ENCODE results near the gene NMNAT3.

NMNAT3 gene

GRCh38 chr3:139710212-139710611 lies 32.4 kb upstream of the NMNAT3 start:
- H3K4me3 ChIP-seq (ENCODE audit: control insufficient read depth, low read depth, low read length), result no peak overlapping the region
- TF ChIP-seq CTCF (conservative IDR thresholded peaks at IDR 0.05; ENCODE audit: control insufficient read depth, insufficient read depth, low read depth, low read length), result no peak
- DNase-seq (ENCODE audit: low read depth), result no peak

DNA sequence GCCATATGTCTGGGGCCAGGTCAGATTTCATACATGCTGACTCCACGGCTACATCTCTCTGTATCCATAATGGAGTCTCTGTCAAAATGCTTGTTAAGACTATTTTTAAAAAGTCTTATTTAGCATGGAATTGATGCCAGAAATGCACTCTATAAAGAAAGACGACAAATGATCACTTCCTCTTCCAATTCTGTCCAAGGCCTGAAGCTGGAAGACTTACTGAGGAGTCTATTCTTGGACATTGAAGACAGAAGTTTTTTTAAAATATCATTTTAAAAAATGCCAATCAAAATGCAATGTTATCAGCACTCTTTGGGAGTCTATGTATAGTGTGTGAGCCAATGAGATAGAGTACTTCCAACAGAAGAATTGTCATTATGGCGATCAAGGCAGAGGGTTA lies 27.9 kb upstream of the NMNAT3 start:
- TF ChIP-seq CTCF (conservative IDR thresholded peaks at IDR 0.05; ENCODE audit: control insufficient read depth, insufficient read depth, low read depth, low read length), result no peak
- no peak overlapping the region for H3K4me3 ChIP-seq (ENCODE audit: control insufficient read depth, low read depth, low read length)
- DNase-seq (ENCODE audit: low read depth), result no peak

DNA sequence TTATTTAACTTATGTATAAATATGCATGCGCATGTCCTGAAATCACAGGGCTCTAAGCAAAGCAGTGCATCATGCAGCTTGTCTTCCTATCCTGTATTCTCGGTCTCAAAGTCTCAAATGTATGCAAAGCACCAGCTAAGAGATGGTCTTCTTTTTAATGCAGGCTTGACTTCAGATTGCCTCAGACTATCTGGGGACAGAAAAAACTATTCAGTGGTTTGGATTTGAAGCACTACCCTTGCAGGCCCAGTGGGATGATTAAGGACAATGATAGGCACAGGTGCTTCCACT lies 18.5 kb upstream of the NMNAT3 start:
- no peak for DNase-seq (ENCODE audit: low read depth)
- no peak overlapping the region for H3K4me3 ChIP-seq (ENCODE audit: control insufficient read depth, low read depth, low read length)
- TF ChIP-seq CTCF (conservative IDR thresholded peaks at IDR 0.05; ENCODE audit: control insufficient read depth, insufficient read depth, low read depth, low read length), result no peak

DNA sequence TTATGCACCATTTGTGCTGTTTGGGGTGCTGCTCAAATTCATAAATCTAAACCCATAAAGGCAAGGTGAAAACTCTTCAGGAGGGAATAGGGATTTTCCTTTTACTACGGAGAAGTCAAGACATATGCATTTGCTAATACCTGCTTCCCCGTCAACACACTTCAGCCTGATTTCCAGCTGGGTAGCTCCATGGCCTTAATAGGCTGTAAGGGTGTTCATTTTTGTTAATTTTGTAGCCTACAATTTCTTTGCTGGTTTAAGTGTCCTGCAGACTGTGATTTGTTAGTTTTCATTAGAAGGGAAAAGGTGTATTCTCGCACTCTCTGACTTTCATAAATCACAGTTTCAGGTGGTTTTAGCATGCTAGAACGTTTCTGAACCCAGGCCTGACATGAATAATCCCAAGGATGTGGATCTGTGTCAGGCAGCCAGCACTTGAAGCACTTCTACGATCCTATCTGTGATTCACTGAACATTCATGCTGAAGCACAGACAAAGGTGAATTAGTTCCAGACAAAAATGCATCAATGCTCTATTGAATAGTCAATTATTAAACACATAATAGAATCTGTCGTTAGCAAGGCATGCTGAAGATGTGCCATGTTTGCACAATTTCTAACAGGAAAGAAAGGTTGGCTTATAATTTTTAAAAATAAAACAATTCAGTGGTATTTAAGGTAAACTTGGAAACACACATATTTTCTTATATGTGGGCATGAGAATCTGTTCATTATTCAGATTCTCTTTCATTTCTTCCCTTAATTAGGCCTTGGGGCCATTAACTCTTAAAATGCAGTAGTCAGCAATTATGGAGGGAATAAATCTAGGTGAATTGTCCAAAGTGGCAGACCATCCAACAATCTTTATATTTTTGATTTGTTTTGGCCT lies 17.9 kb upstream of the NMNAT3 start:
- TF ChIP-seq CTCF (conservative IDR thresholded peaks at IDR 0.05; ENCODE audit: control insufficient read depth, insufficient read depth, low read depth, low read length), result no peak
- DNase-seq (ENCODE audit: low read depth), result no peak
- no peak overlapping the region for H3K4me3 ChIP-seq (ENCODE audit: control insufficient read depth, low read depth, low read length)

DNA sequence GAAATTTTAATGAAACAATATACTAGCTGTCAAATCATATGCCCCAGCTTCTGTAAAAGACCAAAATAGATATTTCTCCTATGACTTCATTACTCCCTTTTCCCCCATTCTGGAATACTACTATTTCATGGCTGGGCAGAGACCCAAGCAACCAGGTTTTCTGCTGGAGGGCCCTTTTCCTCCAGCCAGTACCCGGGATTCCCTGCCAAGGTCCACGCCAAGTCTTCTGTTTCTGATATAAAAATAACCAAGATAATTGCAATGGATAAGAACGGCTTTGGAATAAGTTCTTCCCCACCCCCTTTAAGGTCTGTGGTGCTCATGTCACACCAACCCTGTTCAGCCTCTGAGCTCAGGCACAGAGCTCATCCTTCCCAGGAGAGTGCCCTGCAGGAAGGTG lies 17.2 kb upstream of the NMNAT3 start:
- no peak for DNase-seq (ENCODE audit: low read depth)
- H3K4me3 ChIP-seq (ENCODE audit: control insufficient read depth, low read depth, low read length), result no peak overlapping the region
- no peak for TF ChIP-seq CTCF (conservative IDR thresholded peaks at IDR 0.05; ENCODE audit: control insufficient read depth, insufficient read depth, low read depth, low read length)

GRCh38 chr3:139694542-139694941 lies 16.8 kb upstream of the NMNAT3 start:
- no peak for TF ChIP-seq CTCF (conservative IDR thresholded peaks at IDR 0.05; ENCODE audit: control insufficient read depth, insufficient read depth, low read depth, low read length)
- no peak for DNase-seq (ENCODE audit: low read depth)
- H3K4me3 ChIP-seq (ENCODE audit: control insufficient read depth, low read depth, low read length), result no peak overlapping the region
